K562 (cell line): Measurements from ENCODE around the gene IL31. TPM values are rescaled to one million over a fixed set of nuclear protein-coding genes. Genes with fewer than 3 reads are reported as not detected.

ENCODE experiments used
- ARNT ChIP-seq, 2 experiments: fragments of 450-650 bp; IDR thresholded peaks; 2 replicates each; pipeline ENCODE4 v1.6.1; 2016; ENCODE audit warnings: mild to moderate bottlenecking in 1 of 2
- ASH1L ChIP-seq: fragments of 450-650 bp; IDR thresholded peaks from 2 replicates; pipeline ENCODE4 v1.6.1; 2018; ENCODE audit warnings: borderline replicate concordance, mild to moderate bottlenecking, low read depth; ENCODE audit not compliant: partially characterized antibody
- BRF1 ChIP-seq: IDR thresholded peaks from 3 replicates; pipeline ENCODE4 v1.6.1; 2011; ENCODE audit warnings: borderline replicate concordance, mild to moderate bottlenecking; ENCODE audit not compliant: insufficient read length; ENCODE audit errors: extremely low read depth
- ETV1 ChIP-seq: fragments of 450-650 bp; conservative IDR thresholded peaks from 2 replicates; pipeline ENCODE4 v1.6.1; 2016; ENCODE audit warnings: missing genetic modification characterization, control low read depth, low read depth, missing compliant biosample characterization
- ETV6 ChIP-seq, 3 experiments: fragments of 150-350 bp in 1 of 3; sonication (generic) in 1 of 3; formaldehyde crosslinking in 1 of 3; IDR thresholded peaks; 2 replicates each; pipeline versions ENCODE4 v1.6.1 to v1.8.0; 2014 to 2022; ENCODE audit warnings: borderline replicate concordance in 2 of 3, low read depth in 2 of 3, antibody characterized with exemption in 1 of 3, low read length in 1 of 3, mild to moderate bottlenecking in 1 of 3, missing genetic modification reagents in 1 of 3
- FOXP1 ChIP-seq: sonication (generic); formaldehyde crosslinking; IDR thresholded peaks from 2 replicates; pipeline ENCODE4 v1.8.0; 2022; ENCODE audit warnings: mild to moderate bottlenecking, missing genetic modification reagents
- HIVEP1 ChIP-seq: fragments of 250-450 bp; sonication (Bioruptor Pico); IDR thresholded peaks from 2 replicates; pipeline ENCODE4 v1.4.0; 2020; ENCODE audit warnings: mild to moderate bottlenecking
- HOMEZ ChIP-seq: fragments of 250-450 bp; sonication (Bioruptor Pico); IDR thresholded peaks from 2 replicates; pipeline ENCODE4 v1.4.0; 2020; ENCODE audit warnings: mild to moderate bottlenecking, moderate library complexity
- KLF6 ChIP-seq: fragments of 250-450 bp; sonication (Bioruptor Pico); IDR thresholded peaks from 2 replicates; pipeline ENCODE4 v1.4.0; 2020; ENCODE audit warnings: mild to moderate bottlenecking, moderate library complexity, borderline replicate concordance
- NUFIP1 ChIP-seq: fragments of 450-650 bp; IDR thresholded peaks from 2 replicates; pipeline ENCODE4 v1.6.1; 2018; ENCODE audit not compliant: partially characterized antibody
- PHB2 ChIP-seq: fragments of 450-650 bp; IDR thresholded peaks from 2 replicates; pipeline ENCODE4 v1.6.1; 2017; ENCODE audit warnings: low read depth
- RHOXF2B ChIP-seq: fragments of 250-450 bp; sonication (Bioruptor Pico); conservative IDR thresholded peaks from 2 replicates; pipeline ENCODE4 v1.5.1; 2021
- SAP30 ChIP-seq: fragments of 200-600 bp; sonication (generic); IDR thresholded peaks from 2 replicates; pipeline ENCODE4 v1.6.1; 2012; ENCODE audit warnings: borderline replicate concordance, low read depth, mild to moderate bottlenecking, moderate library complexity, low read length, control low read depth, inconsistent platforms; ENCODE audit not compliant: insufficient read depth, poor library complexity, severe bottlenecking
- SMARCA4 ChIP-seq: fragments of 450-650 bp; IDR thresholded peaks from 2 replicates; pipeline ENCODE4 v1.6.1; 2016
- SMC3 ChIP-seq: conservative IDR thresholded peaks from 2 replicates; pipeline ENCODE4 v1.6.1; 2011; ENCODE audit warnings: low read depth, low read length, improper control_type of control experiment; ENCODE audit not compliant: insufficient read depth
- TFAP4 ChIP-seq: sonication (generic); formaldehyde crosslinking; IDR thresholded peaks from 2 replicates; pipeline ENCODE4 v1.8.0; 2022; ENCODE audit warnings: missing genetic modification reagents, mild to moderate bottlenecking, moderate library complexity, borderline replicate concordance
- TRIM28 ChIP-seq: fragments of 450-650 bp; IDR thresholded peaks from 2 replicates; pipeline ENCODE4 v1.6.1; 2017
- ZFPM2 ChIP-seq: fragments of 250-450 bp; sonication (Bioruptor Pico); IDR thresholded peaks from 2 replicates; pipeline ENCODE4 v1.5.1; 2022; ENCODE audit warnings: mild to moderate bottlenecking
- ZNF3 ChIP-seq: fragments of 250-450 bp; sonication (Bioruptor Pico); IDR thresholded peaks from 2 replicates; pipeline ENCODE4 v1.5.0; 2021; ENCODE audit warnings: mild to moderate bottlenecking, moderate library complexity
- ZNF764 ChIP-seq: fragments of 250-450 bp; sonication (Bioruptor Pico); IDR thresholded peaks from 2 replicates; pipeline ENCODE4 v1.4.0; 2020; ENCODE audit warnings: low read depth, mild to moderate bottlenecking, moderate library complexity
- polyA plus RNA-seq, 8 experiments: library from polyadenylated mRNA; depleted of rRNA in 4 of 8; stranded (reverse) in 5 of 8; unstranded in 3 of 8; fragments of >200 nt; fragmentation: Nextera tagmentation in 2 of 8; fragmentation: Illumina TruSeq in 1 of 8; extraction: Ambion mirVana in 2 of 8; extraction: Trizol in 1 of 8; gene quantifications; 2 replicates each; pipeline versions ENCODE4 v1.2.1 to v1.2.3, GENCODE V29; 2011 to 2014; ENCODE audit warnings: inconsistent platforms in 1 of 8, missing spikeins in 1 of 8
- total RNA-seq, 7 experiments: library from RNA; depleted of rRNA in 6 of 7; stranded (reverse); fragments of >200 nt in 6 of 7; fragmentation: Illumina TruSeq in 2 of 7; extraction: Trizol in 2 of 7; gene quantifications; 2 replicates each; pipeline versions ENCODE4 v1.2.1 to v1.2.3, GENCODE V29; 2011 to 2021; ENCODE audit warnings: low replicate concordance in 1 of 7
- TF ChIP-seq, protein P1 (sequence below): sonication (generic); formaldehyde crosslinking; IDR thresholded peaks from 2 replicates; pipeline ENCODE4 v1.8.0; 2022; ENCODE audit warnings: mild to moderate bottlenecking, missing genetic modification reagents, borderline replicate concordance
- TF ChIP-seq, protein P2 (sequence below): fragments of 250-450 bp; sonication (Bioruptor Pico); IDR thresholded peaks from 2 replicates; pipeline ENCODE4 v1.4.0; 2020; ENCODE audit warnings: mild to moderate bottlenecking, moderate library complexity

Gene IL31
- total and polyA plus RNA-seq, 9 of the 15 experiments (the other 6 are each of a cell fraction or from before 2014, with no cell fraction given): not detected

GRCh38 chr12:122159882-122160281, 14.1 kb downstream of the IL31 start (continued):
- TF ChIP-seq ETV6 (IDR thresholded peaks at IDR 0.05; ENCODE audit: borderline replicate concordance in 1 of 2, low read depth in 2 of 2, low read length in 1 of 2) (no peak), ETV6 (CRISPR knock-in tag; IDR thresholded peaks at IDR 0.05; ENCODE audit: borderline replicate concordance) (no peak), BRF1 (no peak), SMC3 (0 out of 2 replicates have a peak, but pooled peaks have one; percentile 21), TFAP4 (no peak), ZFPM2 (no peak), HIVEP1 (CRISPR knock-in tag) (no peak), SAP30 (no peak), ASH1L (no peak), RHOXF2B (CRISPR knock-in tag) (no peak), KLF6 (no peak), FOXP1 (CRISPR knock-in tag) (no peak), TRIM28 (no peak), ETV1 (no peak), ZNF3 (CRISPR knock-in tag) (no peak), PHB2 (no peak), ZNF764 (CRISPR knock-in tag) (no peak), HOMEZ (CRISPR knock-in tag) (no peak), ARNT (IDR thresholded peaks at IDR 0.05) (no peak), NUFIP1 (no peak), SMARCA4 (no peak)
- TF ChIP-seq, protein P1, sequence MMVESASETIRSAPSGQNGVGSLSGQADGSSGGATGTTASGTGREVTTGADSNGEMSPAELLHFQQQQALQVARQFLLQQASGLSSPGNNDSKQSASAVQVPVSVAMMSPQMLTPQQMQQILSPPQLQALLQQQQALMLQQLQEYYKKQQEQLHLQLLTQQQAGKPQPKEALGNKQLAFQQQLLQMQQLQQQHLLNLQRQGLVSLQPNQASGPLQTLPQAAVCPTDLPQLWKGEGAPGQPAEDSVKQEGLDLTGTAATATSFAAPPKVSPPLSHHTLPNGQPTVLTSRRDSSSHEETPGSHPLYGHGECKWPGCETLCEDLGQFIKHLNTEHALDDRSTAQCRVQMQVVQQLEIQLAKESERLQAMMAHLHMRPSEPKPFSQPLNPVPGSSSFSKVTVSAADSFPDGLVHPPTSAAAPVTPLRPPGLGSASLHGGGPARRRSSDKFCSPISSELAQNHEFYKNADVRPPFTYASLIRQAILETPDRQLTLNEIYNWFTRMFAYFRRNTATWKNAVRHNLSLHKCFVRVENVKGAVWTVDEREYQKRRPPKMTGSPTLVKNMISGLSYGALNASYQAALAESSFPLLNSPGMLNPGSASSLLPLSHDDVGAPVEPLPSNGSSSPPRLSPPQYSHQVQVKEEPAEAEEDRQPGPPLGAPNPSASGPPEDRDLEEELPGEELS: no peak
- TF ChIP-seq, protein P2, sequence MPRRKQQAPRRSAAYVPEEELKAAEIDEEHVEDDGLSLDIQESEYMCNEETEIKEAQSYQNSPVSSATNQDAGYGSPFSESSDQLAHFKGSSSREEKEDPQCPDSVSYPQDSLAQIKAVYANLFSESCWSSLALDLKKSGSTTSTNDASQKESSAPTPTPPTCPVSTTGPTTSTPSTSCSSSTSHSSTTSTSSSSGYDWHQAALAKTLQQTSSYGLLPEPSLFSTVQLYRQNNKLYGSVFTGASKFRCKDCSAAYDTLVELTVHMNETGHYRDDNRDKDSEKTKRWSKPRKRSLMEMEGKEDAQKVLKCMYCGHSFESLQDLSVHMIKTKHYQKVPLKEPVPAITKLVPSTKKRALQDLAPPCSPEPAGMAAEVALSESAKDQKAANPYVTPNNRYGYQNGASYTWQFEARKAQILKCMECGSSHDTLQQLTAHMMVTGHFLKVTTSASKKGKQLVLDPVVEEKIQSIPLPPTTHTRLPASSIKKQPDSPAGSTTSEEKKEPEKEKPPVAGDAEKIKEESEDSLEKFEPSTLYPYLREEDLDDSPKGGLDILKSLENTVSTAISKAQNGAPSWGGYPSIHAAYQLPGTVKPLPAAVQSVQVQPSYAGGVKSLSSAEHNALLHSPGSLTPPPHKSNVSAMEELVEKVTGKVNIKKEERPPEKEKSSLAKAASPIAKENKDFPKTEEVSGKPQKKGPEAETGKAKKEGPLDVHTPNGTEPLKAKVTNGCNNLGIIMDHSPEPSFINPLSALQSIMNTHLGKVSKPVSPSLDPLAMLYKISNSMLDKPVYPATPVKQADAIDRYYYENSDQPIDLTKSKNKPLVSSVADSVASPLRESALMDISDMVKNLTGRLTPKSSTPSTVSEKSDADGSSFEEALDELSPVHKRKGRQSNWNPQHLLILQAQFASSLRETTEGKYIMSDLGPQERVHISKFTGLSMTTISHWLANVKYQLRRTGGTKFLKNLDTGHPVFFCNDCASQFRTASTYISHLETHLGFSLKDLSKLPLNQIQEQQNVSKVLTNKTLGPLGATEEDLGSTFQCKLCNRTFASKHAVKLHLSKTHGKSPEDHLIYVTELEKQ (CRISPR knock-in tag): no peak
